Prostate gland (tissue), 2 donors: ENCODE results near the gene NAA60.

Experiments used
- POLR2A ChIP-seq: fragments of 450-650 bp; IDR thresholded peaks from one replicate; pipeline ENCODE4 v1.6.1; 2016; ENCODE audit warnings: antibody characterized with exemption, mild to moderate bottlenecking
- POLR2AphosphoS5 ChIP-seq: sonication (generic); formaldehyde crosslinking; IDR thresholded peaks from one replicate; pipeline ENCODE4 v1.6.1; 2017; ENCODE audit warnings: antibody characterized with exemption
- TF ChIP-seq, protein P1 (sequence below), 4 experiments: fragments of 200-600 bp in 2 of 4; fragments of 450-650 bp in 2 of 4; sonication (generic) in 2 of 4; IDR thresholded peaks; 1 replicate in 3 of 4; 2 replicates in 1 of 4; pipeline ENCODE4 v1.5.1; 2016 to 2019; ENCODE audit warnings: antibody characterized with exemption in 4 of 4, mild to moderate bottlenecking in 2 of 4, moderate library complexity in 2 of 4

DNA sequence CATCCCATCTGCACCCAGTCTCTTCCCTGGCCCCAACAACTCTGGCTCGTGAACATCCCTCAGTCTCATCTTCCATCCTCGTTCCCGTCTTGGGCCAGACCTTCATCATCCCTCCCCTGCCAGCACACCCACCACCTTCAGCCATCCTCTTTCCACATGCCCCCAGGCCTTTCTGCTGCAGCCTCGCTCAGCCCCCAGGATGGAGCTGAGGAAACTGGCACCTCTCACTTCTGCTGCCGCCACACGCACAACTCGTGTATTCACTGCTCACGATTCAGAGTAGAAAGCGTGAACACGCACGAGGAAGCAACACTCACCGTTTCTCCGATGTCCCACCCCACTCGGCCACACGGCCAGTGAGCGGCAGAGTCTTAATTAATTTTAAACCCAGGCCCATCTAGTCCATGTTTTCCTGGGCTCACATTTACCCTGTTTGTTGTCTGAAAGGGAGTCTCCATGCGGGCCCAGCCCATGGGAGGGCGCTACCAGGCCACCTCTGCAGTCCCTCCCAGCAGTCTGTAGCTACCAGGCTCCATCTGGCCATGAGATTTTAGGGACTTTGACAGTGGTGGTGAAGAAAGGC, 39.3 kb downstream of the NAA60 start:
- TF ChIP-seq POLR2A (no peak), POLR2AphosphoS5 (no peak)
- TF ChIP-seq, protein P1, sequence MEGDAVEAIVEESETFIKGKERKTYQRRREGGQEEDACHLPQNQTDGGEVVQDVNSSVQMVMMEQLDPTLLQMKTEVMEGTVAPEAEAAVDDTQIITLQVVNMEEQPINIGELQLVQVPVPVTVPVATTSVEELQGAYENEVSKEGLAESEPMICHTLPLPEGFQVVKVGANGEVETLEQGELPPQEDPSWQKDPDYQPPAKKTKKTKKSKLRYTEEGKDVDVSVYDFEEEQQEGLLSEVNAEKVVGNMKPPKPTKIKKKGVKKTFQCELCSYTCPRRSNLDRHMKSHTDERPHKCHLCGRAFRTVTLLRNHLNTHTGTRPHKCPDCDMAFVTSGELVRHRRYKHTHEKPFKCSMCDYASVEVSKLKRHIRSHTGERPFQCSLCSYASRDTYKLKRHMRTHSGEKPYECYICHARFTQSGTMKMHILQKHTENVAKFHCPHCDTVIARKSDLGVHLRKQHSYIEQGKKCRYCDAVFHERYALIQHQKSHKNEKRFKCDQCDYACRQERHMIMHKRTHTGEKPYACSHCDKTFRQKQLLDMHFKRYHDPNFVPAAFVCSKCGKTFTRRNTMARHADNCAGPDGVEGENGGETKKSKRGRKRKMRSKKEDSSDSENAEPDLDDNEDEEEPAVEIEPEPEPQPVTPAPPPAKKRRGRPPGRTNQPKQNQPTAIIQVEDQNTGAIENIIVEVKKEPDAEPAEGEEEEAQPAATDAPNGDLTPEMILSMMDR (IDR thresholded peaks at IDR 0.05) = no peak
